ENCODE results near the gene LRRC17. TPM values are rescaled to one million over a fixed set of nuclear protein-coding genes. Genes with fewer than 3 reads are reported as not detected.

Gene LRRC17
- total RNA-seq, 1 donor from 2014 or later: 32.0 TPM

- Mint-ChIP-seq H3K4me1 (ENCODE audit: low read depth) (peaks cover 19% of the 10 kb centered on the region), H3K36me3 (ENCODE audit: low read depth) (no peaks in the 10 kb centered on the region), H3K4me3 (ENCODE audit: unreplicated experiment) (no peak overlapping the region), H3K27me3 (ENCODE audit: low read depth) (no peaks in the 10 kb centered on the region), H3K9me3 (ENCODE audit: low read depth) (no peaks in the 10 kb centered on the region), H3K27ac (ENCODE audit: unreplicated experiment) (no peak overlapping the region)
- no peak for DNase-seq (ENCODE audit: low spot score)
- no peak for TF ChIP-seq CTCF (IDR thresholded peaks at IDR 0.05)
These were observed 14.0 kb downstream of the LRRC17 start for GRCh38 chr7:102926783-102927140.

- no peaks in the 10 kb centered on the region for H3K36me3 Mint-ChIP-seq (ENCODE audit: low read depth)
- no peak for DNase-seq (ENCODE audit: low spot score)
- no peak overlapping the region for H3K27ac Mint-ChIP-seq (ENCODE audit: unreplicated experiment)
- H3K4me3 Mint-ChIP-seq (ENCODE audit: unreplicated experiment): no peak overlapping the region
- H3K4me1 Mint-ChIP-seq (ENCODE audit: low read depth): peaks cover 19% of the 10 kb centered on the region
- no peak for TF ChIP-seq CTCF (IDR thresholded peaks at IDR 0.05)
- H3K27me3 Mint-ChIP-seq (ENCODE audit: low read depth): no peaks in the 10 kb centered on the region
- H3K9me3 Mint-ChIP-seq (ENCODE audit: low read depth): no peaks in the 10 kb centered on the region
These were observed 14.6 kb downstream of the LRRC17 start for GRCh38 chr7:102927312-102927933.

GRCh38 chr7:102931757-102932156 is 19.0 kb downstream of the LRRC17 start:
- Mint-ChIP-seq H3K27me3 (ENCODE audit: low read depth) (no peaks in the 10 kb centered on the region), H3K4me3 (ENCODE audit: unreplicated experiment) (no peak overlapping the region), H3K4me1 (ENCODE audit: low read depth) (peaks cover 10% of the 10 kb centered on the region), H3K9me3 (ENCODE audit: low read depth) (no peaks in the 10 kb centered on the region), H3K27ac (ENCODE audit: unreplicated experiment) (no peak overlapping the region), H3K36me3 (ENCODE audit: low read depth) (peaks cover 7% of the 10 kb centered on the region)
- DNase-seq (ENCODE audit: low spot score): no peak
- no peak for TF ChIP-seq CTCF (IDR thresholded peaks at IDR 0.05)

- no peaks in the 10 kb centered on the region for H3K9me3 Mint-ChIP-seq (ENCODE audit: low read depth)
- TF ChIP-seq CTCF (IDR thresholded peaks at IDR 0.05): no peak
- H3K27me3 Mint-ChIP-seq (ENCODE audit: low read depth): no peaks in the 10 kb centered on the region
- H3K4me1 Mint-ChIP-seq (ENCODE audit: low read depth): peaks cover under 1% of the 10 kb centered on the region
- no peak overlapping the region for H3K27ac Mint-ChIP-seq (ENCODE audit: unreplicated experiment)
- H3K4me3 Mint-ChIP-seq (ENCODE audit: unreplicated experiment): no peak overlapping the region
- DNase-seq (ENCODE audit: low spot score): no peak
- H3K36me3 Mint-ChIP-seq (ENCODE audit: low read depth): peaks cover 7% of the 10 kb centered on the region
These were observed 21.0 kb downstream of the LRRC17 start for GRCh38 chr7:102933763-102934162.

- Mint-ChIP-seq H3K4me1 (ENCODE audit: low read depth) (peaks cover 5% of the 10 kb centered on the region), H3K36me3 (ENCODE audit: low read depth) (peaks cover 7% of the 10 kb centered on the region), H3K27me3 (ENCODE audit: low read depth) (no peaks in the 10 kb centered on the region), H3K4me3 (ENCODE audit: unreplicated experiment) (no peak overlapping the region), H3K27ac (ENCODE audit: unreplicated experiment) (no peak overlapping the region), H3K9me3 (ENCODE audit: low read depth) (no peaks in the 10 kb centered on the region)
- no peak for TF ChIP-seq CTCF (IDR thresholded peaks at IDR 0.05)
- no peak for DNase-seq (ENCODE audit: low spot score)
These were observed 21.4 kb downstream of the LRRC17 start for GRCh38 chr7:102934239-102934638.
